WERI-Rb-1 (cell line): ENCODE measurements around the gene GNL3L.

ENCODE experiments used
- DNase-seq: peaks from one replicate; pipeline ENCODE4 v3.0.0-alpha.2; 2020
- H3K27ac ChIP-seq: fragments of 250-450 bp; sonication (Bioruptor Pico); 2 replicates; pipeline ENCODE4 v1.5.1; 2020; ENCODE audit warnings: mild to moderate bottlenecking, moderate library complexity
- H3K27me3 ChIP-seq: fragments of 250-450 bp; sonication (Bioruptor Pico); 2 replicates; pipeline ENCODE4 v1.5.1; 2021; ENCODE audit warnings: mild to moderate bottlenecking, low read depth, moderate library complexity; ENCODE audit not compliant: insufficient read depth, severe bottlenecking
- H3K36me3 ChIP-seq: fragments of 250-450 bp; sonication (Bioruptor Pico); 2 replicates; pipeline ENCODE4 v1.5.1; 2020; ENCODE audit warnings: mild to moderate bottlenecking, moderate library complexity
- H3K4me3 ChIP-seq: 2 replicates; pipeline ENCODE4 v1.5.1; 2011; ENCODE audit warnings: low read depth, mild to moderate bottlenecking, control low read depth, low read length
- H3K9me3 ChIP-seq: fragments of 250-450 bp; sonication (Bioruptor Pico); 2 replicates; pipeline ENCODE4 v1.5.1; 2021; ENCODE audit warnings: mild to moderate bottlenecking, moderate library complexity; ENCODE audit not compliant: severe bottlenecking
- CTCF ChIP-seq: IDR thresholded peaks from 2 replicates; pipeline ENCODE4 v1.5.1; 2011; ENCODE audit warnings: low read depth, mild to moderate bottlenecking, control low read depth, inconsistent platforms, low read length

The GNL3L gene

GRCh38 chrX:54492340-54492739 lies 37.7 kb upstream of the GNL3L start:
- no peak overlapping the region for H3K4me3 ChIP-seq
- H3K27me3 ChIP-seq = peaks cover 3% of the 10 kb centered on the region
- peaks cover 4% of the 10 kb centered on the region for H3K9me3 ChIP-seq

GRCh38 chrX:54494166-54494988 lies 35.6 kb upstream of the GNL3L start:
- no peaks in the 10 kb centered on the region for H3K36me3 ChIP-seq
- DNase-seq = no peak
- H3K4me3 ChIP-seq = peak overlapping the region; percentile 57
- H3K27ac ChIP-seq = peak overlapping the region; percentile 78; the same call in 1 of the 2 replicates
- TF ChIP-seq CTCF = no peak
- H3K27me3 ChIP-seq = peaks cover 3% of the 10 kb centered on the region
- H3K9me3 ChIP-seq = peaks cover 4% of the 10 kb centered on the region

More at GRCh38 chrX:54492340-54492739, 37.7 kb upstream of the GNL3L start:
- Histone ChIP-seq H3K27ac (no peak overlapping the region), H3K36me3 (no peaks in the 10 kb centered on the region)
- DNase-seq = no peak
- TF ChIP-seq CTCF = no peak

GRCh38 chrX:54494989-54495813 lies 34.8 kb upstream of the GNL3L start:
- peak; percentile 20 for DNase-seq
- no peaks in the 10 kb centered on the region for H3K9me3 ChIP-seq

GRCh38 chrX:54495814-54496516 lies 34.1 kb upstream of the GNL3L start, which contains the start of gene FGD1:
Gene FGD1, minus strand, starts transcription at chrX:54496234. Its CDS starts 802 bp downstream, at chrX:54495432.
- H3K36me3 ChIP-seq = no peaks in the 10 kb centered on the region
- peak; percentile 75 for DNase-seq
- peak within 1 kb of the TSS; percentile 78 for H3K27ac ChIP-seq
- no peak for TF ChIP-seq CTCF
- H3K4me3 ChIP-seq = peak within 1 kb of the TSS; percentile 57
- peaks cover 3% of the 10 kb centered on the region for H3K27me3 ChIP-seq
- H3K9me3 ChIP-seq = no peaks in the 10 kb centered on the region

More at GRCh38 chrX:54494989-54495813, 34.8 kb upstream of the GNL3L start:
- Histone ChIP-seq H3K36me3 (no peaks in the 10 kb centered on the region), H3K4me3 (peak overlapping the region; percentile 57), H3K27me3 (peaks cover 3% of the 10 kb centered on the region), H3K27ac (peak overlapping the region; percentile 78)
- TF ChIP-seq CTCF = no peak

GRCh38 chrX:54496517-54496852 lies 33.5 kb upstream of the GNL3L start:
- DNase-seq = no peak
- Histone ChIP-seq H3K4me3 (peak overlapping the region; percentile 57), H3K27me3 (peaks cover 3% of the 10 kb centered on the region), H3K36me3 (no peaks in the 10 kb centered on the region), H3K9me3 (no peaks in the 10 kb centered on the region), H3K27ac (no peak overlapping the region; the same call in 1 of the 2 replicates)
- TF ChIP-seq CTCF = no peak
